ENCODE results near the gene BAHCC1. TPM values are rescaled to one million over a fixed set of nuclear protein-coding genes. Genes with fewer than 3 reads are reported as not detected.
A peak's percentile ranks its signal among the peaks of the same experiment; 100 is the strongest.
"Not testable (repeated sequence)": the region's sequence is repeated elsewhere in the genome, so short reads cannot be mapped to it uniquely, and the experiment has no call there.

Gene BAHCC1
- total RNA-seq, 1 donor = 6.5 TPM

GRCh38 chr17:81349397-81350319 is 45.6 kb upstream of the BAHCC1 start:
- no peak for TF ChIP-seq CTCF (IDR thresholded peaks at IDR 0.05; ENCODE audit: insufficient read depth, low read depth, low read length)
- peak; percentile 27 for DNase-seq (ENCODE audit: low read depth)
- no peak overlapping the region for H3K4me3 ChIP-seq (ENCODE audit: low read depth, low read length)

GRCh38 chr17:81350320-81350890 is 44.9 kb upstream of the BAHCC1 start:
- H3K4me3 ChIP-seq (ENCODE audit: low read depth, low read length) = no peak overlapping the region
- no peak for TF ChIP-seq CTCF (IDR thresholded peaks at IDR 0.05; ENCODE audit: insufficient read depth, low read depth, low read length)

GRCh38 chr17:81351329-81352052 is 43.8 kb upstream of the BAHCC1 start:
- not testable (repeated sequence) for DNase-seq (ENCODE audit: low read depth); H3K4me3 ChIP-seq (ENCODE audit: low read depth, low read length)

More at GRCh38 chr17:81350320-81350890, 44.9 kb upstream of the BAHCC1 start:
- DNase-seq (ENCODE audit: low read depth) = no peak

GRCh38 chr17:81352056-81352455 is 43.2 kb upstream of the BAHCC1 start:
- not testable (repeated sequence) for DNase-seq (ENCODE audit: low read depth); H3K4me3 ChIP-seq (ENCODE audit: low read depth, low read length)

- H3K4me3 ChIP-seq (ENCODE audit: low read depth, low read length) = no peak overlapping the region
- no peak for DNase-seq (ENCODE audit: low read depth)
- TF ChIP-seq CTCF (IDR thresholded peaks at IDR 0.05; ENCODE audit: insufficient read depth, low read depth, low read length) = no peak
Measured at GRCh38 chr17:81354252-81354953, 40.9 kb upstream of the BAHCC1 start.

- no peak for DNase-seq (ENCODE audit: low read depth)
- no peak for TF ChIP-seq CTCF (IDR thresholded peaks at IDR 0.05; ENCODE audit: insufficient read depth, low read depth, low read length)
Measured at GRCh38 chr17:81354954-81355347, 40.3 kb upstream of the BAHCC1 start.

GRCh38 chr17:81359218-81359617 is 36.0 kb upstream of the BAHCC1 start:
- no peak for TF ChIP-seq CTCF (IDR thresholded peaks at IDR 0.05; ENCODE audit: insufficient read depth, low read depth, low read length)
- no peak for DNase-seq (ENCODE audit: low read depth)
- no peak overlapping the region for H3K4me3 ChIP-seq (ENCODE audit: low read depth, low read length)

More at GRCh38 chr17:81354954-81355347, 40.3 kb upstream of the BAHCC1 start:
- H3K4me3 ChIP-seq (ENCODE audit: low read depth, low read length) = no peak overlapping the region

GRCh38 chr17:81362001-81362400 is 33.3 kb upstream of the BAHCC1 start:
- not testable (repeated sequence) for H3K4me3 ChIP-seq (ENCODE audit: low read depth, low read length); DNase-seq (ENCODE audit: low read depth)
